Measurements from ENCODE around the gene MPG. TPM values are rescaled to one million over a fixed set of nuclear protein-coding genes. Genes with fewer than 3 reads are reported as not detected.
A peak's percentile ranks its signal among the peaks of the same experiment; 100 is the strongest.

Gene MPG
- total RNA-seq, 1 experiment from 2014 or later = 30.6 TPM

DNA sequence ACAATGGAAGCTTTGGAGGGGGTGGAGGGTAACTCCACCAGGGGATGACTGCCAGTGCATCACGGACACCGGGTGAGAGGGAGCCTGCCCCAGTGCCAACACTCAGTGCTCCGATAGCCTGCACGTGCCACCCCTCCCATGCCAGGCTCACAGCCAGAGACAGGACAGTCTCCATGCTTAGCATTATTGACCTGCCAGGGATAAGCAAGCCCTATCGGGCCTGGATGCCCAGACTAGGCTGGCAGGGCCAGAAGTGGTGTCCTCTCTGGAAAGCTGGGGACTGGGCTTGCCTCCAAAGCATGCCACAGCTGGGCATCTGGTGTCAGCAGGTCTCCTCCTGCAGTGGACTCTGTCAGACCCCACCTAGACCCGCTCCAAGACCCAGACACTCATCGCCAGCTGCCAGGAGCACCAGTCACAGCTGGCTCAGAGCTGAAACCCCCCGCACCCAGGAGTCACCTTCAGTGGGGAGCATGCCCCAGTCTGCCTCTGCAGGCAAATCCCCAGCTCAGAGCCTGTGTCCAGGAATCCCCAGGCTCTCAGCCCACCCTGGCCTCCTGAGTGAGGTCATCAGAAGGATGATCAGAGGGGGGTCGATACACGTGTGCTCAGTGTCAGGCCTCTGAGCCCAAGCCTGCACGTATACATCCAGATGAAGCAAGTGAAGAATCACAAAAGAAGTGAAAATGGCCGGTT lies 3.8 kb upstream of the MPG start:
- intact Hi-C loops (cut with micrococcal nuclease; ENCODE audit: unreplicated experiment) = no loop called here
- CTCF ChIA-PET = interaction anchor here (0.6 to 1.2 kb wide), 2 partner anchors 23 to 33 kb away, joined by 3 read pairs; no protein-coding TSS in a partner anchor
- no peak overlapping the region for H3K27ac ChIP-seq (ENCODE audit: low read depth, low read length, poor library complexity, severe bottlenecking)

DNA sequence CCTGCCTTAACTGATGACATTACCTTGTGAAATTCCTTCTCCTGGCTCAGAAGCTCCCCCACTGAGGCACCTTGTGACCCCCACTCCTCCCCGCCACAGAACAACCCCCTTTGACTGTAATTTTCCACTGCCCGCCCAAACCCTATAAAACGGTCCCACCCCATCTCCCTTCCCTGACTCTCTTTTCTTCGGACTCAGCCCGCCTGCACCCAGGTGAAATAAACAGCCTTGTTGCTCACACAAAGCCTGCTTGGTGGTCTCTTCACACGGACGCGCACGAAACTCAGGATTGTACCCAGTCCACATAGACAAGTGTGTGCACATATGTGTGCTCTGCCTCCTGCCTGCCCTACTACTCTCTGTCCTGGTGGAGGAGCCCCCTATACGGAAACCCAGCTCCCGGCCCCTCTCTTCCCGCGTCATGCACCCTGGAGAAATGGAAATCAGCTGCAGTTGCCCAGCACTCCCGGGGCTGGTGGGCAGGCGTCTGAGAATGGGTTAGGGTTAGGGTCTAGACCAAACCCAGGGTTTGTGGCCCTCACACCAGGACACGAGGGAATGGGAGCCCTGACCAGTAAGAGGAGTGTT lies 3.2 kb upstream of the MPG start:
- no peak for DNase-seq (ENCODE audit: low spot score)
- no peaks in the 10 kb centered on the region for H3K9me3 ChIP-seq (ENCODE audit: low read depth, low read length, poor library complexity, severe bottlenecking)
- no peak for TF ChIP-seq EZH2 (IDR thresholded peaks at IDR 0.05; ENCODE audit: borderline replicate concordance, low read depth, low read length, poor library complexity, severe bottlenecking)
- peaks cover 38% of the 10 kb centered on the region for H3K4me1 ChIP-seq (ENCODE audit: insufficient read depth, low read length, poor library complexity, severe bottlenecking)
- H3K4me3 ChIP-seq (ENCODE audit: low read depth, low read length, poor library complexity, severe bottlenecking) = no peak overlapping the region
- H3K36me3 ChIP-seq (ENCODE audit: insufficient read depth, low read length, poor library complexity, severe bottlenecking) = peaks cover 1% of the 10 kb centered on the region
- ChIA-PET POLR2A (ENCODE audit: low non-redundant PET) (no interaction called here), CTCF (interaction anchor here (0.5 to 1.2 kb wide), 2 partner anchors 22 to 278 kb away, joined by 3 to 7 read pairs; partner anchors contain the start of gene AXIN1)
- no peaks in the 10 kb centered on the region for H3K27me3 ChIP-seq (replicated peaks; ENCODE audit: insufficient read depth, low read depth, low read length, poor library complexity)
- H3K27ac ChIP-seq (ENCODE audit: low read depth, low read length, poor library complexity, severe bottlenecking) = no peak overlapping the region
- intact Hi-C loops (cut with micrococcal nuclease; ENCODE audit: unreplicated experiment) = no loop called here
- BruUV-seq (replicated peaks) = no TSS peak

More for the DNA sequence above, 3.8 kb upstream of the MPG start:
- peaks cover 38% of the 10 kb centered on the region for H3K4me1 ChIP-seq (ENCODE audit: insufficient read depth, low read length, poor library complexity, severe bottlenecking)
- TF ChIP-seq EZH2 (IDR thresholded peaks at IDR 0.05; ENCODE audit: borderline replicate concordance, low read depth, low read length, poor library complexity, severe bottlenecking) = no peak
- TF ChIP-seq, protein P1, sequence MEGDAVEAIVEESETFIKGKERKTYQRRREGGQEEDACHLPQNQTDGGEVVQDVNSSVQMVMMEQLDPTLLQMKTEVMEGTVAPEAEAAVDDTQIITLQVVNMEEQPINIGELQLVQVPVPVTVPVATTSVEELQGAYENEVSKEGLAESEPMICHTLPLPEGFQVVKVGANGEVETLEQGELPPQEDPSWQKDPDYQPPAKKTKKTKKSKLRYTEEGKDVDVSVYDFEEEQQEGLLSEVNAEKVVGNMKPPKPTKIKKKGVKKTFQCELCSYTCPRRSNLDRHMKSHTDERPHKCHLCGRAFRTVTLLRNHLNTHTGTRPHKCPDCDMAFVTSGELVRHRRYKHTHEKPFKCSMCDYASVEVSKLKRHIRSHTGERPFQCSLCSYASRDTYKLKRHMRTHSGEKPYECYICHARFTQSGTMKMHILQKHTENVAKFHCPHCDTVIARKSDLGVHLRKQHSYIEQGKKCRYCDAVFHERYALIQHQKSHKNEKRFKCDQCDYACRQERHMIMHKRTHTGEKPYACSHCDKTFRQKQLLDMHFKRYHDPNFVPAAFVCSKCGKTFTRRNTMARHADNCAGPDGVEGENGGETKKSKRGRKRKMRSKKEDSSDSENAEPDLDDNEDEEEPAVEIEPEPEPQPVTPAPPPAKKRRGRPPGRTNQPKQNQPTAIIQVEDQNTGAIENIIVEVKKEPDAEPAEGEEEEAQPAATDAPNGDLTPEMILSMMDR (conservative IDR thresholded peaks at IDR 0.05; ENCODE audit: low read depth, low read length) = no peak
- no peaks in the 10 kb centered on the region for H3K9me3 ChIP-seq (ENCODE audit: low read depth, low read length, poor library complexity, severe bottlenecking)
- DNase-seq (ENCODE audit: low spot score) = no peak
- BruUV-seq (replicated peaks) = no TSS peak
- no peak overlapping the region for H3K4me3 ChIP-seq (ENCODE audit: low read depth, low read length, poor library complexity, severe bottlenecking)
- POLR2A ChIA-PET (ENCODE audit: low non-redundant PET) = no interaction called here
- H3K27me3 ChIP-seq (replicated peaks; ENCODE audit: insufficient read depth, low read depth, low read length, poor library complexity) = no peaks in the 10 kb centered on the region
- no peaks in the 10 kb centered on the region for H3K36me3 ChIP-seq (ENCODE audit: insufficient read depth, low read length, poor library complexity, severe bottlenecking)

- no peak for TF ChIP-seq EZH2 (IDR thresholded peaks at IDR 0.05; ENCODE audit: borderline replicate concordance, low read depth, low read length, poor library complexity, severe bottlenecking)
- TF ChIP-seq, protein P1 (conservative IDR thresholded peaks at IDR 0.05; ENCODE audit: low read depth, low read length) = peak; percentile 42; the same call in 1 of the 2 replicates
- H3K36me3 ChIP-seq (ENCODE audit: insufficient read depth, low read length, poor library complexity, severe bottlenecking) = peaks cover 4% of the 10 kb centered on the region
- no peaks in the 10 kb centered on the region for H3K9me3 ChIP-seq (ENCODE audit: low read depth, low read length, poor library complexity, severe bottlenecking)
- ChIA-PET CTCF (interaction anchor here (0.5 to 1.2 kb wide), 2 partner anchors 21 to 277 kb away, joined by 3 to 7 read pairs; partner anchors contain the start of gene AXIN1), POLR2A (ENCODE audit: low non-redundant PET) (no interaction called here)
- H3K27ac ChIP-seq (ENCODE audit: low read depth, low read length, poor library complexity, severe bottlenecking) = no peak overlapping the region
- intact Hi-C loops (cut with micrococcal nuclease; ENCODE audit: unreplicated experiment) = no loop called here
- DNase-seq (ENCODE audit: low spot score) = peak; percentile 75
- H3K4me3 ChIP-seq (ENCODE audit: low read depth, low read length, poor library complexity, severe bottlenecking) = no peak overlapping the region
- BruUV-seq (replicated peaks) = no TSS peak
- H3K27me3 ChIP-seq (replicated peaks; ENCODE audit: insufficient read depth, low read depth, low read length, poor library complexity) = no peaks in the 10 kb centered on the region
- H3K4me1 ChIP-seq (ENCODE audit: insufficient read depth, low read length, poor library complexity, severe bottlenecking) = peaks cover 38% of the 10 kb centered on the region
Observed at GRCh38 chr16:75580-76501, 2.2 kb upstream of the MPG start.
